HEK293T (cell line): ENCODE data around the gene FILIP1.

Experiments
- CTCF ChIA-PET: fragments of 350-600 bp; formaldehyde crosslinking; extraction: SDS; loops from one replicate; lab custom pipeline; 2021; ENCODE audit warnings: antibody characterized with exemption, inconsistent platforms; lab: Yijun Ruan, JAX
- POLR2A ChIA-PET: fragments of 350-600 bp; formaldehyde crosslinking; extraction: SDS; loops from one replicate; lab custom pipeline; 2020; ENCODE audit warnings: antibody characterized with exemption, inconsistent platforms; lab: Yijun Ruan, JAX
- DNase-seq: peaks from one replicate; pipeline ENCODE4 v3.0.0; 2012; ENCODE audit warnings: mixed read lengths; ENCODE audit errors: extremely low spot score
- ARNT ChIP-seq: fragments of 450-650 bp; IDR thresholded peaks from 2 replicates; pipeline ENCODE4 v1.6.1; 2017; ENCODE audit warnings: mild to moderate bottlenecking
- BHLHE40 ChIP-seq: fragments of 450-650 bp; IDR thresholded peaks from 2 replicates; pipeline ENCODE4 v1.6.1; 2016; ENCODE audit warnings: mild to moderate bottlenecking, moderate library complexity, borderline replicate concordance
- CTBP1 ChIP-seq: fragments of 450-650 bp; IDR thresholded peaks from 2 replicates; pipeline ENCODE4 v1.6.1; 2016; ENCODE audit warnings: borderline replicate concordance
- ELF4 ChIP-seq: fragments of 450-650 bp; IDR thresholded peaks from 2 replicates; pipeline ENCODE4 v1.6.1; 2017; ENCODE audit warnings: antibody characterized with exemption
- FOXA1 ChIP-seq: fragments of 450-650 bp; IDR thresholded peaks from 2 replicates; pipeline ENCODE4 v1.6.1; 2016; ENCODE audit warnings: mild to moderate bottlenecking
- FOXK2 ChIP-seq: fragments of 450-650 bp; IDR thresholded peaks from 2 replicates; pipeline ENCODE4 v1.6.1; 2016; ENCODE audit warnings: mild to moderate bottlenecking
- FOXM1 ChIP-seq: fragments of 450-650 bp; IDR thresholded peaks from 2 replicates; pipeline ENCODE4 v1.6.1; 2017; ENCODE audit warnings: mild to moderate bottlenecking, borderline replicate concordance
- HDGF ChIP-seq: fragments of 450-650 bp; IDR thresholded peaks from 2 replicates; pipeline ENCODE4 v1.6.1; 2017; ENCODE audit warnings: antibody characterized with exemption, borderline replicate concordance
- L3MBTL2 ChIP-seq: fragments of 450-650 bp; conservative IDR thresholded peaks from 2 replicates; pipeline ENCODE4 v1.6.1; 2016; ENCODE audit warnings: mild to moderate bottlenecking
- LEF1 ChIP-seq: fragments of 450-650 bp; IDR thresholded peaks from 2 replicates; pipeline ENCODE4 v1.6.1; 2017; ENCODE audit warnings: mild to moderate bottlenecking, borderline replicate concordance
- NFRKB ChIP-seq: fragments of 450-650 bp; IDR thresholded peaks from 2 replicates; pipeline ENCODE4 v1.6.1; 2016; ENCODE audit warnings: mild to moderate bottlenecking, moderate library complexity
- SP1 ChIP-seq: fragments of 450-650 bp; IDR thresholded peaks from 2 replicates; pipeline ENCODE4 v1.6.1; 2017
- SUZ12 ChIP-seq: fragments of 450-650 bp; IDR thresholded peaks from 2 replicates; pipeline ENCODE4 v1.6.1; 2016; ENCODE audit warnings: mild to moderate bottlenecking
- TARDBP ChIP-seq: fragments of 450-650 bp; IDR thresholded peaks from 2 replicates; pipeline ENCODE4 v1.6.1; 2016
- ZNF384 ChIP-seq: fragments of 450-650 bp; IDR thresholded peaks from 2 replicates; pipeline ENCODE4 v1.6.1; 2016
- TF ChIP-seq, protein P1 (sequence below): fragments of 450-650 bp; IDR thresholded peaks from 2 replicates; pipeline ENCODE4 v1.6.1; 2016

The FILIP1 gene

GRCh38 chr6:75376347-75377024 lies 117.1 kb downstream of the FILIP1 start:
- CTCF ChIA-PET = interaction anchor here (0.7 kb wide), 1 partner anchor 189 kb away, joined by 3 read pairs; no protein-coding TSS in a partner anchor
- DNase-seq = no peak
- TF ChIP-seq ARNT (no peak), LEF1 (no peak), TARDBP (no peak), FOXK2 (no peak), SUZ12 (no peak), BHLHE40 (no peak), ZNF384 (no peak), ELF4 (no peak), HDGF (no peak), NFRKB (no peak), FOXA1 (no peak), FOXM1 (no peak), SP1 (no peak)
- TF ChIP-seq, protein P1, sequence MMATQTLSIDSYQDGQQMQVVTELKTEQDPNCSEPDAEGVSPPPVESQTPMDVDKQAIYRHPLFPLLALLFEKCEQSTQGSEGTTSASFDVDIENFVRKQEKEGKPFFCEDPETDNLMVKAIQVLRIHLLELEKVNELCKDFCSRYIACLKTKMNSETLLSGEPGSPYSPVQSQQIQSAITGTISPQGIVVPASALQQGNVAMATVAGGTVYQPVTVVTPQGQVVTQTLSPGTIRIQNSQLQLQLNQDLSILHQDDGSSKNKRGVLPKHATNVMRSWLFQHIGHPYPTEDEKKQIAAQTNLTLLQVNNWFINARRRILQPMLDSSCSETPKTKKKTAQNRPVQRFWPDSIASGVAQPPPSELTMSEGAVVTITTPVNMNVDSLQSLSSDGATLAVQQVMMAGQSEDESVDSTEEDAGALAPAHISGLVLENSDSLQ = no peak
- POLR2A ChIA-PET = interaction anchor here (1.2 kb wide), 1 partner anchor 117 kb away, joined by 3 read pairs; the partner anchor contains the start of gene FILIP1

- DNase-seq = no peak
- ChIA-PET POLR2A (no interaction called here), CTCF (interaction anchor here (0.5 kb wide), 1 partner anchor 75 kb away, joined by 4 read pairs; no protein-coding TSS in a partner anchor)
- TF ChIP-seq, protein P1 = no peak
- TF ChIP-seq FOXA1 = no peak
- TF ChIP-seq ELF4 = no peak
- TF ChIP-seq HDGF = no peak
- TF ChIP-seq LEF1 = no peak
- TF ChIP-seq TARDBP = no peak
- no peak for TF ChIP-seq CTBP1
- TF ChIP-seq ZNF384 = no peak
Measured at GRCh38 chr6:75374961-75375400, 118.6 kb downstream of the FILIP1 start.

DNA sequence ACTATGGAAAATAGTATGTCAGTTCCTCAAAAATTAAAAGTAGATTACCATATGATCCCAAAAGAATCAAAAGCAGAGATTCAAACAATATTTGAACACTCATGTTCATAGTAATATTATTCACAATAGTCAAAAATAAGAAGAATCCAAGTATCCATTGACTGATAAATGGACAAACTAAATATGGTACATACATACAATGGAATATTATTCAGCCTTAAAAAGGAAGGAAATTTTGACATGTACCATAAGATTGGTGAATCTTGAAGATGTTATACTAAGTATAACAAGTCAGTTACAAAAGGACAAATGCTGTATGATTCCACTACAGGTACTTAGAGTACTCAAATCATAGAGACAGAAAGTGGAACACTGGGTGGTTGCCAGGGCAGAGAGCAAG lies 120.7 kb downstream of the FILIP1 start:
- TF ChIP-seq BHLHE40 (no peak), L3MBTL2 (no peak), FOXA1 (no peak), NFRKB (no peak), CTBP1 (no peak), LEF1 (no peak), FOXK2 (no peak), SP1 (no peak), ELF4 (no peak), TARDBP (no peak), HDGF (no peak), FOXM1 (no peak)
- TF ChIP-seq, protein P1 = no peak
- no peak for DNase-seq
- POLR2A ChIA-PET = no interaction called here
- CTCF ChIA-PET = no interaction called here

DNA sequence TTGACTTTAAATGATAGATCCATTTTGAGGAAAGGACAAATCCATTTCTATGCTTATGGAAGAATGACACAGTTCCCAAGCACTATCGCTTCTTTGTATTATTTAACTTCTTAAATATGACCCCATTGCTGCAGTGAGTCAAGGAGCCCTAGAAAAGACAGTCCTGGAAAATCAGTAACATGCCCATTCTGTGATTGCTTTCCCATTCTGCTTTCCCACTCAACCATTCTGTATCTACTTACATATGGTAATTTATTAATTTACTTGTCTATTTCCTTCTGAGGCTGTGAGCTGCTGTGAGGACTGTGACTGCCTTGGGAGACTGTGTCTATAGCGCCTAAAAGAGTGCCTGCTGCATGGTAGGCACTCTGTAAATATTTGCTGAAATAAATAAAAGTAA lies 123.6 kb downstream of the FILIP1 start:
- DNase-seq = no peak
- TF ChIP-seq L3MBTL2 (no peak), ZNF384 (no peak), ELF4 (no peak), HDGF (no peak), FOXM1 (no peak), SUZ12 (no peak), LEF1 (no peak)
- TF ChIP-seq, protein P1 = no peak
- POLR2A ChIA-PET = no interaction called here
- CTCF ChIA-PET = interaction anchor here (0.6 to 3.1 kb wide), 2 partner anchors 13 to 155 kb away, joined by 3 to 16 read pairs; no protein-coding TSS in a partner anchor

GRCh38 chr6:75368864-75369402 lies 124.7 kb downstream of the FILIP1 start:
- ChIA-PET POLR2A (no interaction called here), CTCF (interaction anchor here (0.7 to 3.1 kb wide), 9 partner anchors 13 to 158 kb away, joined by 3 to 16 read pairs (median 4); no protein-coding TSS in a partner anchor)
- TF ChIP-seq, protein P1 = no peak
- TF ChIP-seq LEF1 (no peak), FOXK2 (no peak), FOXM1 (no peak), ELF4 (no peak), L3MBTL2 (no peak), CTBP1 (no peak), ZNF384 (no peak), SP1 (no peak), NFRKB (no peak), TARDBP (no peak), BHLHE40 (no peak), FOXA1 (no peak), ARNT (no peak), SUZ12 (no peak), HDGF (no peak)
- DNase-seq = no peak
